HepG2 (cell line): Measurements from ENCODE around the gene CASR. TPM values are rescaled to one million over a fixed set of nuclear protein-coding genes. Genes with fewer than 3 reads are reported as not detected.
"Not testable (repeated sequence)": the region's sequence is repeated elsewhere in the genome, so short reads cannot be mapped to it uniquely, and the experiment has no call there.

Experiments
- ATAC-seq: fragments of 200-7000 bp; cut with Tn5 transposase; 3 replicates; pipeline ENCODE4 v1.9.1; 2020; ENCODE audit warnings: mild to moderate bottlenecking, moderate library complexity
- BruUV-seq: library from RNA; stranded (reverse); fragments of 400-500 nt; replicated peaks from 2 replicates; lab custom pipeline; 2021; lab: Mats Ljungman, UMichigan
- CTCF ChIA-PET: fragments of 300-600 bp; formaldehyde crosslinking; extraction: SDS; loops from one replicate; lab custom pipeline; 2021; ENCODE audit warnings: low total read pairs, inconsistent platforms, low intra/inter-chr PET ratio; lab: Yijun Ruan, JAX
- POLR2A ChIA-PET: fragments of 350-600 bp; sonication (Branson Sonifier 250); formaldehyde crosslinking; loops from one replicate; lab custom pipeline; 2020; ENCODE audit warnings: antibody characterized with exemption, inconsistent platforms; lab: Yijun Ruan, JAX
- DNase-seq: peaks from one replicate; pipeline ENCODE4 v3.0.0-alpha.2; 2015; ENCODE audit warnings: low spot score
- FAIRE-seq: peaks from 3 replicates; lab custom pipeline; 2011; peaks lifted over from hg19 to GRCh38; lab: Jason Lieb, UNC
- H2AFZ ChIP-seq: one replicate; pipeline ENCODE4 v1.6.1; 2011; ENCODE audit warnings: low read length, inconsistent platforms
- H3K27ac ChIP-seq: fragments of 300-600 bp; 3 replicates; pipeline ENCODE4 v1.8.0; 2011; ENCODE audit warnings: mixed run types, mild to moderate bottlenecking, mixed read lengths, low read length, inconsistent platforms; ENCODE audit not compliant: insufficient read depth; ENCODE audit errors: extremely low read length
- H3K27me3 ChIP-seq, 2 experiments: fragments of 200-600 bp in 1 of 2; 2 replicates in 1 of 2; 3 replicates in 1 of 2; pipeline versions ENCODE4 v1.6.0 to v1.8.0; 2011; ENCODE audit warnings: low read length in 2 of 2, mild to moderate bottlenecking in 2 of 2, moderate library complexity in 2 of 2, inconsistent platforms in 1 of 2; ENCODE audit not compliant: insufficient read depth in 2 of 2, control insufficient read depth in 1 of 2
- H3K36me3 ChIP-seq, 2 experiments: fragments of 200-600 bp in 1 of 2; replicated peaks in 1 of 2; 2 replicates in 1 of 2; 3 replicates in 1 of 2; pipeline versions ENCODE4 v1.5.1 to v1.8.0; 2011; ENCODE audit warnings: low read length in 2 of 2, inconsistent platforms in 1 of 2; ENCODE audit not compliant: insufficient read depth in 2 of 2, control insufficient read depth in 1 of 2
- H3K4me1 ChIP-seq: 2 replicates; pipeline ENCODE4 v1.5.1; 2012; ENCODE audit warnings: low read length, inconsistent platforms; ENCODE audit not compliant: insufficient read depth
- H3K4me2 ChIP-seq: 2 replicates; pipeline ENCODE4 v1.6.0; 2011; ENCODE audit warnings: low read depth, low read length, inconsistent platforms
- H3K4me3 ChIP-seq, 3 experiments: fragments of 200-600 bp in 1 of 3; sonication (generic), shearing (Covaris generic) in 1 of 3; replicated peaks in 1 of 3; 2 replicates each; pipeline ENCODE4 v1.5.1; 2011 to 2016; ENCODE audit warnings: low read length in 3 of 3, inconsistent platforms in 2 of 3, low read depth in 2 of 3, mild to moderate bottlenecking in 2 of 3, control low read depth in 1 of 3, mixed read lengths in 1 of 3; ENCODE audit not compliant: insufficient read depth in 1 of 3
- H3K79me2 ChIP-seq: one replicate; pipeline ENCODE4 v1.6.1; 2011; ENCODE audit warnings: low read length, inconsistent platforms; ENCODE audit not compliant: insufficient read depth
- H3K9ac ChIP-seq: 2 replicates; pipeline ENCODE4 v1.6.0; 2011; ENCODE audit warnings: mild to moderate bottlenecking, low read depth, low read length, inconsistent platforms; ENCODE audit not compliant: insufficient read depth
- H3K9me3 ChIP-seq: 2 replicates; pipeline ENCODE4 v1.5.1; 2012; ENCODE audit warnings: mild to moderate bottlenecking, low read length
- H4K20me1 ChIP-seq: 2 replicates; pipeline ENCODE4 v1.6.0; 2011; ENCODE audit warnings: inconsistent platforms, mild to moderate bottlenecking, low read length, moderate library complexity; ENCODE audit not compliant: insufficient read depth
- NCOA5 ChIP-seq: sonication (generic); formaldehyde crosslinking; IDR thresholded peaks from 2 replicates; pipeline ENCODE4 v1.4.0; 2020; ENCODE audit warnings: missing genetic modification reagents
- SUZ12 ChIP-seq: fragments of 150-350 bp; IDR thresholded peaks from 2 replicates; pipeline ENCODE4 v1.6.1; 2014; ENCODE audit warnings: low read depth, low read length
- SYNCRIP ChIP-seq: fragments of 200-400 bp; formaldehyde crosslinking; IDR thresholded peaks from 2 replicates; pipeline ENCODE4 v1.6.1; 2018; ENCODE audit warnings: mild to moderate bottlenecking, low read depth, low read length; ENCODE audit not compliant: insufficient read depth
- ZNF256 ChIP-seq: sonication (generic); formaldehyde crosslinking; conservative IDR thresholded peaks from 2 replicates; pipeline ENCODE4 v1.4.0; 2020; ENCODE audit warnings: missing genetic modification reagents
- ZNF878 ChIP-seq: sonication (generic); formaldehyde crosslinking; IDR thresholded peaks from 2 replicates; pipeline ENCODE4 v1.8.1; 2023; ENCODE audit warnings: mild to moderate bottlenecking, missing genetic modification reagents, moderate library complexity
- WGBS: methylation state at CpG from one replicate; pipeline ENCODE4 v1.1.6; 2017; ENCODE audit warnings: low lambda C conversion rate; 5-methylcytosine and 5-hydroxymethylcytosine counted together
- in situ Hi-C: cut with HindIII; loops from 2 replicates; pipeline ENCODE4 v1.10.0; 2017; ENCODE audit warnings: low pct_unique_long_range_greater_than_20kb; ENCODE audit not compliant: extremely low pct_ligation_motif_present
- intact Hi-C: fragments of 100-400 bp; cut with micrococcal nuclease; formaldehyde crosslinking; loops from one replicate; pipeline ENCODE4 v1.10.0; 2022; ENCODE audit not compliant: unreplicated experiment
- polyA plus RNA-seq, 8 experiments: library from polyadenylated mRNA; depleted of rRNA in 3 of 8; stranded (reverse) in 7 of 8; unstranded in 1 of 8; fragments of >200 nt; fragmentation: Illumina TruSeq in 4 of 8; extraction: Trizol in 4 of 8; gene quantifications; 2 replicates each; pipeline versions ENCODE4 v1.2.1 to v1.2.3, GENCODE V29; 2011 to 2016; ENCODE audit warnings: low read depth in 4 of 8, missing spikeins in 1 of 8, mixed read lengths in 1 of 8; ENCODE audit not compliant: insufficient read depth in 1 of 8
- total RNA-seq, 5 experiments: library from RNA; depleted of rRNA; stranded (reverse); fragments of >200 nt; fragmentation: Illumina TruSeq; extraction: Trizol; gene quantifications; 2 replicates each; pipeline ENCODE4 v1.2.3, GENCODE V29; 2016; ENCODE audit warnings: low read depth in 1 of 5
- TF ChIP-seq, protein P1 (sequence below): sonication (generic); formaldehyde crosslinking; IDR thresholded peaks from 2 replicates; pipeline ENCODE4 v1.5.0; 2020; ENCODE audit warnings: missing genetic modification reagents
- TF ChIP-seq, protein P2 (sequence below): sonication (generic); formaldehyde crosslinking; IDR thresholded peaks from 2 replicates; pipeline ENCODE4 v1.4.0; 2020; ENCODE audit warnings: missing genetic modification reagents
- TF ChIP-seq, protein P3 (sequence below): sonication (generic); formaldehyde crosslinking; IDR thresholded peaks from 2 replicates; pipeline ENCODE4 v1.4.0; 2020; ENCODE audit warnings: missing genetic modification reagents, borderline replicate concordance
- TF ChIP-seq, protein P4 (sequence below): sonication (generic); formaldehyde crosslinking; IDR thresholded peaks from 2 replicates; pipeline ENCODE4 v1.5.0; 2020; ENCODE audit warnings: missing genetic modification reagents

CASR gene
- total and polyA plus RNA-seq, 2 of the 13 experiments (the other 11 are each of a cell fraction or from before 2014, with no cell fraction given) = not detected

DNA sequence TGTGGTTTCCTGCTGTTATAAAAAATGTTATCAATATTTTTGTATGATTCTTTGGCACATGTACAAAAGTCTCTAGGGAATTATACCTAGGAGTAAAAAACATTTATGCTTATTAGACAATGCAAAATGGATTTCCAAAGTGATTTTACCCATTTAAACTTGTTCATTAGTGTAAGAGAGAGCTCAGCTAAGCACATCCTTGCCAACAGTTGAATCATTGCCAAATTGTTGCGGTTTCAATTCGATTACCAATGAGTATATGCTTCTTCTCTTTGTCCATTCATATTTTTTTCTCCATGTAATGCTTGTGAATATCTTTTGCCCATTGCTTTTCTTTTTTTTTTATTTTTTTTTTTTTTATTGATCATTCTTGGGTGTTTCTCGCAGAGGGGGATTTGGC, 17.2 kb downstream of the CASR start:
- ATAC-seq = no peak
- intact Hi-C loops = no loop called here
- CTCF ChIA-PET = no interaction called here
- Histone ChIP-seq H3K4me2 (no peak overlapping the region), H3K27ac (no peak overlapping the region), H3K4me1 (no peaks in the 10 kb centered on the region), H3K4me3 (no peak overlapping the region), H3K79me2 (no peaks in the 10 kb centered on the region), H3K36me3 (no peaks in the 10 kb centered on the region), H2AFZ (no peak overlapping the region), H3K9ac (no peak overlapping the region), H4K20me1 (no peaks in the 10 kb centered on the region), H3K27me3 (no peaks in the 10 kb centered on the region; a peak in 1 of 5 replicates), H3K9me3 (no peaks in the 10 kb centered on the region)
- in situ Hi-C loops = no loop called here
- BruUV-seq = no TSS peak
- TF ChIP-seq ZNF878 (CRISPR knock-in tag) = no peak
- TF ChIP-seq, protein P1, sequence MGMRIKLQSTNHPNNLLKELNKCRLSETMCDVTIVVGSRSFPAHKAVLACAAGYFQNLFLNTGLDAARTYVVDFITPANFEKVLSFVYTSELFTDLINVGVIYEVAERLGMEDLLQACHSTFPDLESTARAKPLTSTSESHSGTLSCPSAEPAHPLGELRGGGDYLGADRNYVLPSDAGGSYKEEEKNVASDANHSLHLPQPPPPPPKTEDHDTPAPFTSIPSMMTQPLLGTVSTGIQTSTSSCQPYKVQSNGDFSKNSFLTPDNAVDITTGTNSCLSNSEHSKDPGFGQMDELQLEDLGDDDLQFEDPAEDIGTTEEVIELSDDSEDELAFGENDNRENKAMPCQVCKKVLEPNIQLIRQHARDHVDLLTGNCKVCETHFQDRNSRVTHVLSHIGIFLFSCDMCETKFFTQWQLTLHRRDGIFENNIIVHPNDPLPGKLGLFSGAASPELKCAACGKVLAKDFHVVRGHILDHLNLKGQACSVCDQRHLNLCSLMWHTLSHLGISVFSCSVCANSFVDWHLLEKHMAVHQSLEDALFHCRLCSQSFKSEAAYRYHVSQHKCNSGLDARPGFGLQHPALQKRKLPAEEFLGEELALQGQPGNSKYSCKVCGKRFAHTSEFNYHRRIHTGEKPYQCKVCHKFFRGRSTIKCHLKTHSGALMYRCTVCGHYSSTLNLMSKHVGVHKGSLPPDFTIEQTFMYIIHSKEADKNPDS (CRISPR knock-in tag) = no peak
- no peak for TF ChIP-seq SYNCRIP
- TF ChIP-seq, protein P2, sequence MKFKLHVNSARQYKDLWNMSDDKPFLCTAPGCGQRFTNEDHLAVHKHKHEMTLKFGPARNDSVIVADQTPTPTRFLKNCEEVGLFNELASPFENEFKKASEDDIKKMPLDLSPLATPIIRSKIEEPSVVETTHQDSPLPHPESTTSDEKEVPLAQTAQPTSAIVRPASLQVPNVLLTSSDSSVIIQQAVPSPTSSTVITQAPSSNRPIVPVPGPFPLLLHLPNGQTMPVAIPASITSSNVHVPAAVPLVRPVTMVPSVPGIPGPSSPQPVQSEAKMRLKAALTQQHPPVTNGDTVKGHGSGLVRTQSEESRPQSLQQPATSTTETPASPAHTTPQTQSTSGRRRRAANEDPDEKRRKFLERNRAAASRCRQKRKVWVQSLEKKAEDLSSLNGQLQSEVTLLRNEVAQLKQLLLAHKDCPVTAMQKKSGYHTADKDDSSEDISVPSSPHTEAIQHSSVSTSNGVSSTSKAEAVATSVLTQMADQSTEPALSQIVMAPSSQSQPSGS = no peak
- TF ChIP-seq SUZ12 = no peak
- TF ChIP-seq NCOA5 (CRISPR knock-in tag) = no peak
- TF ChIP-seq, protein P3, sequence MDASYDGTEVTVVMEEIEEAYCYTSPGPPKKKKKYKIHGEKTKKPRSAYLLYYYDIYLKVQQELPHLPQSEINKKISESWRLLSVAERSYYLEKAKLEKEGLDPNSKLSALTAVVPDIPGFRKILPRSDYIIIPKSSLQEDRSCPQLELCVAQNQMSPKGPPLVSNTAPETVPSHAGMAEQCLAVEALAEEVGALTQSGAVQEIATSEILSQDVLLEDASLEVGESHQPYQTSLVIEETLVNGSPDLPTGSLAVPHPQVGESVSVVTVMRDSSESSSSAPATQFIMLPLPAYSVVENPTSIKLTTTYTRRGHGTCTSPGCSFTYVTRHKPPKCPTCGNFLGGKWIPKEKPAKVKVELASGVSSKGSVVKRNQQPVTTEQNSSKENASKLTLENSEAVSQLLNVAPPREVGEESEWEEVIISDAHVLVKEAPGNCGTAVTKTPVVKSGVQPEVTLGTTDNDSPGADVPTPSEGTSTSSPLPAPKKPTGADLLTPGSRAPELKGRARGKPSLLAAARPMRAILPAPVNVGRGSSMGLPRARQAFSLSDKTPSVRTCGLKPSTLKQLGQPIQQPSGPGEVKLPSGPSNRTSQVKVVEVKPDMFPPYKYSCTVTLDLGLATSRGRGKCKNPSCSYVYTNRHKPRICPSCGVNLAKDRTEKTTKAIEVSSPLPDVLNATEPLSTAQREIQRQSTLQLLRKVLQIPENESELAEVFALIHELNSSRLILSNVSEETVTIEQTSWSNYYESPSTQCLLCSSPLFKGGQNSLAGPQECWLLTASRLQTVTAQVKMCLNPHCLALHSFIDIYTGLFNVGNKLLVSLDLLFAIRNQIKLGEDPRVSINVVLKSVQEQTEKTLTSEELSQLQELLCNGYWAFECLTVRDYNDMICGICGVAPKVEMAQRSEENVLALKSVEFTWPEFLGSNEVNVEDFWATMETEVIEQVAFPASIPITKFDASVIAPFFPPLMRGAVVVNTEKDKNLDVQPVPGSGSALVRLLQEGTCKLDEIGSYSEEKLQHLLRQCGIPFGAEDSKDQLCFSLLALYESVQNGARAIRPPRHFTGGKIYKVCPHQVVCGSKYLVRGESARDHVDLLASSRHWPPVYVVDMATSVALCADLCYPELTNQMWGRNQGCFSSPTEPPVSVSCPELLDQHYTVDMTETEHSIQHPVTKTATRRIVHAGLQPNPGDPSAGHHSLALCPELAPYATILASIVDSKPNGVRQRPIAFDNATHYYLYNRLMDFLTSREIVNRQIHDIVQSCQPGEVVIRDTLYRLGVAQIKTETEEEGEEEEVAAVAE = no peak
- no peak for TF ChIP-seq ZNF256 (CRISPR knock-in tag)
- TF ChIP-seq, protein P4, sequence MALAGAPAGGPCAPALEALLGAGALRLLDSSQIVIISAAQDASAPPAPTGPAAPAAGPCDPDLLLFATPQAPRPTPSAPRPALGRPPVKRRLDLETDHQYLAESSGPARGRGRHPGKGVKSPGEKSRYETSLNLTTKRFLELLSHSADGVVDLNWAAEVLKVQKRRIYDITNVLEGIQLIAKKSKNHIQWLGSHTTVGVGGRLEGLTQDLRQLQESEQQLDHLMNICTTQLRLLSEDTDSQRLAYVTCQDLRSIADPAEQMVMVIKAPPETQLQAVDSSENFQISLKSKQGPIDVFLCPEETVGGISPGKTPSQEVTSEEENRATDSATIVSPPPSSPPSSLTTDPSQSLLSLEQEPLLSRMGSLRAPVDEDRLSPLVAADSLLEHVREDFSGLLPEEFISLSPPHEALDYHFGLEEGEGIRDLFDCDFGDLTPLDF (CRISPR knock-in tag) = no peak
- 3% methylated on average over 3 of the region's 3 CpGs for WGBS
- POLR2A ChIA-PET = no interaction called here
- no peak for DNase-seq
- FAIRE-seq = no peak

DNA sequence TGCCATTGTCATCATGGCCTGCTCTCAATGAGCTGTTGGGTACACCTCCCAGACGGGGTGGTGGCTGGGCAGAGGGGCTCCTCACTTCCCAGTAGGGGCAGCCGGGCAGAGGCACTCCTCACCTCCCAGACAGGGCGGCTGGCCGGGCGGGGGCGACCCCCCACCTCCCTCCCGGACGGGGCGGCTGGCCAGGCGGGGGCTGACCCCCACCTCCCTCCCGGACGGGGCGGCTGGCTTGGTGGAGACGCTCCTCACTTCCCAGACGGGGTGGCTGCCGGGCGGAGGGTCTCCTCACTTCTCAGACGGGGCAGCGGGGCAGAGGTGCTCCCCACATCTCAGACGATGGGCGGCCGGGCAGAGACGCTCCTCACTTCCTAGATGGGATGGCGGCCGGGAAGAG, 18.0 kb downstream of the CASR start:
- intact Hi-C loops, H3K36me3 ChIP-seq, H2AFZ ChIP-seq, H3K27me3 ChIP-seq, H3K4me1 ChIP-seq, in situ Hi-C loops, DNase-seq, FAIRE-seq, CTCF ChIA-PET, POLR2A ChIA-PET, BruUV-seq, H4K20me1 ChIP-seq, H3K4me2 ChIP-seq, H3K9me3 ChIP-seq, H3K9ac ChIP-seq, H3K79me2 ChIP-seq, H3K27ac ChIP-seq, ATAC-seq, H3K4me3 ChIP-seq: not testable (repeated sequence)
- 47% methylated on average over 4 of the region's 25 CpGs for WGBS
